Measurements from ENCODE around the gene CSH1. TPM values are rescaled to one million over a fixed set of nuclear protein-coding genes. Genes with fewer than 3 reads are reported as not detected.
A peak's percentile ranks its signal among the peaks of the same experiment; 100 is the strongest.
"Not testable (repeated sequence)": the region's sequence is repeated elsewhere in the genome, so short reads cannot be mapped to it uniquely, and the experiment has no call there.

Gene CSH1
- total and polyA plus RNA-seq, 2 experiments from 2014 or later, result 0.68 TPM; not detected in 1

- H3F3A ChIP-seq (replicated peaks; ENCODE audit: low read depth); H3K36me3 Mint-ChIP-seq (ENCODE audit: low read depth); H3K4me2 ChIP-seq; H3K27me3 Mint-ChIP-seq (ENCODE audit: insufficient read depth, low read depth, poor library complexity); H4K20me1 ChIP-seq (replicated peaks; ENCODE audit: insufficient read depth); H3K27ac ChIP-seq (ENCODE audit: low read depth); H3K27me3 ChIP-seq (ENCODE audit: insufficient read depth); H3K9me3 Mint-ChIP-seq; H3K4me3 ChIP-seq; H3K9me2 ChIP-seq (ENCODE audit: insufficient read depth); H3K4me1 ChIP-seq (ENCODE audit: insufficient read depth); H3K4me3 Mint-ChIP-seq; H3K27ac Mint-ChIP-seq; H3K79me2 ChIP-seq (replicated peaks; ENCODE audit: insufficient read depth); H2AFZ ChIP-seq; H3K36me3 ChIP-seq (ENCODE audit: insufficient read depth): not testable (repeated sequence)
- H3K4me1 Mint-ChIP-seq, result peaks cover 13% of the 10 kb centered on the region; the same call in 2 of the 3 replicates
- DNase-seq (ENCODE audit: low spot score), result peak; percentile 28
- TF ChIP-seq, protein P1, sequence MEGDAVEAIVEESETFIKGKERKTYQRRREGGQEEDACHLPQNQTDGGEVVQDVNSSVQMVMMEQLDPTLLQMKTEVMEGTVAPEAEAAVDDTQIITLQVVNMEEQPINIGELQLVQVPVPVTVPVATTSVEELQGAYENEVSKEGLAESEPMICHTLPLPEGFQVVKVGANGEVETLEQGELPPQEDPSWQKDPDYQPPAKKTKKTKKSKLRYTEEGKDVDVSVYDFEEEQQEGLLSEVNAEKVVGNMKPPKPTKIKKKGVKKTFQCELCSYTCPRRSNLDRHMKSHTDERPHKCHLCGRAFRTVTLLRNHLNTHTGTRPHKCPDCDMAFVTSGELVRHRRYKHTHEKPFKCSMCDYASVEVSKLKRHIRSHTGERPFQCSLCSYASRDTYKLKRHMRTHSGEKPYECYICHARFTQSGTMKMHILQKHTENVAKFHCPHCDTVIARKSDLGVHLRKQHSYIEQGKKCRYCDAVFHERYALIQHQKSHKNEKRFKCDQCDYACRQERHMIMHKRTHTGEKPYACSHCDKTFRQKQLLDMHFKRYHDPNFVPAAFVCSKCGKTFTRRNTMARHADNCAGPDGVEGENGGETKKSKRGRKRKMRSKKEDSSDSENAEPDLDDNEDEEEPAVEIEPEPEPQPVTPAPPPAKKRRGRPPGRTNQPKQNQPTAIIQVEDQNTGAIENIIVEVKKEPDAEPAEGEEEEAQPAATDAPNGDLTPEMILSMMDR (conservative IDR thresholded peaks at IDR 0.05; ENCODE audit: low read depth in 2 of 2), result peak; percentile 37 to 43
- ATAC-seq, result peak; percentile 31
Measured at GRCh38 chr17:63869491-63870291, 26.7 kb downstream of the CSH1 start.

DNA sequence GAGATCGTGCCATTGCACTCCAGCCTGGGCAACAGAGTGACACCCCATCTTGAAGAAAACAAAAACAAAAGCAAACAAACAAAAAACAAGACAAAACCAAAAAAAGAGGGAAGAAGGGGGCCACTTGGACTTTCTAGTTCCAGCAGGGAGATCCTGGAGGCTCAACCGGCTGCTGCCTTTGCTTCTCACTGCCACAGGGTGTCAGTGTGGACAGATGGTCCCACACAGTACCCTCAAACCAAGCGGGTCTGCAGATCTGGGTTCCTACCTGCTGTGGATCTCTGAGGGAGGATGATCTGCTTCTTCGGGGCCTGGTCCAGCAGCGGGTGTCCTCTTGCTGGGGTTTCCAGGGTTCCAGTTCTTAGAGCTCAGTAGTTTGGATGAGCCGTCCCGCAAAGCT lies 29.7 kb downstream of the CSH1 start:
- H3K36me3 Mint-ChIP-seq (ENCODE audit: low read depth); H3K27ac Mint-ChIP-seq; H3K27me3 ChIP-seq (ENCODE audit: insufficient read depth); H3K4me3 ChIP-seq; H3K9me3 Mint-ChIP-seq; H4K20me1 ChIP-seq (replicated peaks; ENCODE audit: insufficient read depth); H3K79me2 ChIP-seq (replicated peaks; ENCODE audit: insufficient read depth); H3K4me1 ChIP-seq (ENCODE audit: insufficient read depth); H3K36me3 ChIP-seq (ENCODE audit: insufficient read depth); H3F3A ChIP-seq (replicated peaks; ENCODE audit: low read depth); H3K4me3 Mint-ChIP-seq; H3K27ac ChIP-seq (ENCODE audit: low read depth); H3K9me2 ChIP-seq (ENCODE audit: insufficient read depth); H3K27me3 Mint-ChIP-seq (ENCODE audit: insufficient read depth, low read depth, poor library complexity); H3K4me2 ChIP-seq: not testable (repeated sequence)
- DNase-seq (ENCODE audit: low spot score), result peak; percentile 51
- ATAC-seq, result peak; percentile 92
- TF ChIP-seq, protein P1 (conservative IDR thresholded peaks at IDR 0.05; ENCODE audit: low read depth in 2 of 2), result peak in 1 of 2 experiments; percentile 56; a peak in 2 of 4 replicates
- H2AFZ ChIP-seq, result 0 out of 2 replicates have a peak overlapping the region, but pooled peaks have one; percentile 16
- H3K4me1 Mint-ChIP-seq, result peaks cover 11% of the 10 kb centered on the region; the same call in 2 of the 3 replicates

DNA sequence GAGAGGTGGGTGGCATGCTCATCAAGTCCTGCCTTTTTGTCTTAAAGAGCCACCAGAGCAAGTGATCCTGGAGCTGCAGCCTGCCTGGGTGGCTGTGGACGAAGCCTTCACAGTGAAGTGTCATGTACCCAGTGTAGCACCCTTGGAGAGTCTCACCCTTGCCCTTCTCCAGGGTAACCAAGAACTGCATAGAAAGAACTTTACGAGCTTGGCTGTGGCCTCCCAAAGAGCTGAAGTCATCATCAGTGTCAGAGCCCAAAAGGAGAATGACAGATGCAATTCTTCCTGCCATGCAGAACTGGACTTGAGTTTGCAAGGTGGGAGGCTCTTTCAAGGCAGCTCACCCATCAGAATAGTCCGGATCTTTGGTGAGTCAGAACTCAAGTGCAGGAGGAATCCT lies 37.1 kb downstream of the CSH1 start:
- no peaks in the 10 kb centered on the region for H4K20me1 ChIP-seq (replicated peaks; ENCODE audit: insufficient read depth)

More for the DNA sequence above, 37.1 kb downstream of the CSH1 start:
- Histone ChIP-seq H3K4me2 (no peak overlapping the region), H3K79me2 (replicated peaks; ENCODE audit: insufficient read depth) (no peaks in the 10 kb centered on the region), H3F3A (replicated peaks; ENCODE audit: low read depth) (no peaks in the 10 kb centered on the region), H3K4me1 (ENCODE audit: insufficient read depth) (no peaks in the 10 kb centered on the region), H3K9me2 (ENCODE audit: insufficient read depth) (no peaks in the 10 kb centered on the region), H2AFZ (no peak overlapping the region), H3K27me3 (ENCODE audit: insufficient read depth) (no peaks in the 10 kb centered on the region), H3K27ac (ENCODE audit: low read depth) (no peak overlapping the region), H3K4me3 (no peak overlapping the region), H3K36me3 (ENCODE audit: insufficient read depth) (no peaks in the 10 kb centered on the region)
- Mint-ChIP-seq H3K27me3 (ENCODE audit: insufficient read depth, low read depth, poor library complexity) (peaks cover 2% of the 10 kb centered on the region), H3K36me3 (ENCODE audit: low read depth) (no peaks in the 10 kb centered on the region), H3K9me3 (no peaks in the 10 kb centered on the region), H3K27ac (no peak overlapping the region), H3K4me3 (no peak overlapping the region), H3K4me1 (no peaks in the 10 kb centered on the region)
- TF ChIP-seq REST (IDR thresholded peaks at IDR 0.05; ENCODE audit: unreplicated experiment), result no peak
- DNase-seq (ENCODE audit: low spot score) (no peak), ATAC-seq (no peak)

Data from GM23338 (cell line).